ENCODE results near the gene MEPCE. TPM values are rescaled to one million over a fixed set of nuclear protein-coding genes. Genes with fewer than 3 reads are reported as not detected.
A peak's percentile ranks its signal among the peaks of the same experiment; 100 is the strongest.

The MEPCE gene
- total and polyA plus RNA-seq, 2 experiments from 2014 or later = 10.0 to 32.6 TPM

GRCh38 chr7:100435401-100436304 is 6.0 kb downstream of the MEPCE start:
- peaks cover 28% of the 10 kb centered on the region; the same call in 1 of the 2 replicates for H3K4me1 ChIP-seq (ENCODE audit: insufficient read depth)
- ATAC-seq (peak; percentile 43), DNase-seq (ENCODE audit: low spot score) (peak; percentile 64)
- peak overlapping the region; percentile 98 for H3K4me2 ChIP-seq
- peaks cover 47% of the 10 kb centered on the region for H3K36me3 Mint-ChIP-seq (ENCODE audit: low read depth)
- TF ChIP-seq POLR2AphosphoS5 (IDR thresholded peaks at IDR 0.05; ENCODE audit: low read depth) (peak; percentile 75), CTCF (conservative IDR thresholded peaks at IDR 0.05; ENCODE audit: low read depth in 2 of 2) (no peak)
- H3K4me3 ChIP-seq = peak overlapping the region; percentile 70
- peak overlapping the region; percentile 88 for H3K4me3 Mint-ChIP-seq
- peaks cover 19% of the 10 kb centered on the region for H3K27me3 Mint-ChIP-seq (ENCODE audit: insufficient read depth, low read depth, poor library complexity)
- H3K36me3 ChIP-seq (ENCODE audit: insufficient read depth) = peaks cover 9% of the 10 kb centered on the region; the same call in 1 of the 2 replicates
- H3K79me2 ChIP-seq (replicated peaks; ENCODE audit: insufficient read depth) = peaks cover 39% of the 10 kb centered on the region
- peaks cover 39% of the 10 kb centered on the region for H3F3A ChIP-seq (replicated peaks; ENCODE audit: low read depth)
- peak overlapping the region; percentile 83 for H3K27ac ChIP-seq (ENCODE audit: low read depth)
- no peaks in the 10 kb centered on the region for H3K27me3 ChIP-seq (ENCODE audit: insufficient read depth)
- H3K9me2 ChIP-seq (ENCODE audit: insufficient read depth) = no peaks in the 10 kb centered on the region
- H4K20me1 ChIP-seq (replicated peaks; ENCODE audit: insufficient read depth) = peaks cover 3% of the 10 kb centered on the region; the same call in 1 of the 2 replicates
- H3K9me3 Mint-ChIP-seq = no peaks in the 10 kb centered on the region; the same call in 2 of the 3 replicates
- peaks cover 45% of the 10 kb centered on the region for H3K4me1 Mint-ChIP-seq
- H3K27ac Mint-ChIP-seq = peak overlapping the region; percentile 96
- H2AFZ ChIP-seq = no peak overlapping the region

- peak overlapping the region; percentile 68 for H3K4me2 ChIP-seq
- Mint-ChIP-seq H3K27ac (peak overlapping the region; percentile 44; the same call in 1 of the 2 replicates), H3K4me3 (peak overlapping the region; percentile 88), H3K36me3 (ENCODE audit: low read depth) (peaks cover 30% of the 10 kb centered on the region), H3K4me1 (peaks cover 27% of the 10 kb centered on the region), H3K27me3 (ENCODE audit: insufficient read depth, low read depth, poor library complexity) (peaks cover 20% of the 10 kb centered on the region), H3K9me3 (no peaks in the 10 kb centered on the region; the same call in 2 of the 3 replicates)
- H3K79me2 ChIP-seq (replicated peaks; ENCODE audit: insufficient read depth) = peaks cover 21% of the 10 kb centered on the region
- H3K4me1 ChIP-seq (ENCODE audit: insufficient read depth) = peaks cover 10% of the 10 kb centered on the region; the same call in 1 of the 2 replicates
- peaks cover 32% of the 10 kb centered on the region for H3F3A ChIP-seq (replicated peaks; ENCODE audit: low read depth)
- H3K9me2 ChIP-seq (ENCODE audit: insufficient read depth) = no peaks in the 10 kb centered on the region
- H2AFZ ChIP-seq = no peak overlapping the region
- H3K27ac ChIP-seq (ENCODE audit: low read depth) = peak overlapping the region; percentile 34; the same call in 1 of the 2 replicates
- ATAC-seq (no peak), DNase-seq (ENCODE audit: low spot score) (no peak)
- no peaks in the 10 kb centered on the region for H3K27me3 ChIP-seq (ENCODE audit: insufficient read depth)
- peaks cover 3% of the 10 kb centered on the region; the same call in 1 of the 2 replicates for H4K20me1 ChIP-seq (replicated peaks; ENCODE audit: insufficient read depth)
- TF ChIP-seq STAT1 (IDR thresholded peaks at IDR 0.05; ENCODE audit: unreplicated experiment) (no peak), ETS1 (IDR thresholded peaks at IDR 0.05) (no peak), CREB1 (CRISPR knock-in tag; IDR thresholded peaks at IDR 0.05; ENCODE audit: low read depth) (no peak), ZNF331 (CRISPR knock-in tag; IDR thresholded peaks at IDR 0.05; ENCODE audit: low read depth) (no peak), CTCF (conservative IDR thresholded peaks at IDR 0.05; ENCODE audit: low read depth in 2 of 2) (no peak), NANOG (IDR thresholded peaks at IDR 0.05; ENCODE audit: borderline replicate concordance) (no peak)
- H3K36me3 ChIP-seq (ENCODE audit: insufficient read depth) = peaks cover 9% of the 10 kb centered on the region; the same call in 1 of the 2 replicates
- peak overlapping the region; percentile 44 for H3K4me3 ChIP-seq
These were observed 7.8 kb downstream of the MEPCE start for GRCh38 chr7:100437150-100438100.

All from GM23338 (cell line).